Amniotic stem cell (primary cell): ENCODE measurements around the gene SOHLH2.

Source experiments
- DNase-seq: peaks from one replicate; lab custom pipeline; 2025; lab: John Stamatoyannopoulos, UW

Gene SOHLH2

GRCh38 chr13:36214163-36214921 lies at the start of gene SOHLH2:
Gene SOHLH2 (minus strand): TSS chr13:36214556. CDS start chr13:36214526, 30 bp downstream.
- no peak for DNase-seq

GRCh38 chr13:36261976-36262375 lies 47.6 kb upstream of the SOHLH2 start:
- no peak for DNase-seq

- DNase-seq = no peak
Observed at GRCh38 chr13:36261011-36261410, 46.7 kb upstream of the SOHLH2 start.

GRCh38 chr13:36259361-36260137 lies 45.2 kb upstream of the SOHLH2 start:
- no peak for DNase-seq

- DNase-seq = no peak
Observed at GRCh38 chr13:36258831-36259230, 44.5 kb upstream of the SOHLH2 start.

GRCh38 chr13:36251526-36251925 lies 37.2 kb upstream of the SOHLH2 start:
- no peak for DNase-seq

GRCh38 chr13:36251017-36251416 lies 36.7 kb upstream of the SOHLH2 start:
- no peak for DNase-seq

- no peak for DNase-seq
Observed at GRCh38 chr13:36248700-36249099, 34.3 kb upstream of the SOHLH2 start.

GRCh38 chr13:36244990-36245389 lies 30.6 kb upstream of the SOHLH2 start:
- DNase-seq = no peak

GRCh38 chr13:36244073-36244472 lies 29.7 kb upstream of the SOHLH2 start:
- DNase-seq = no peak

- no peak for DNase-seq
Observed at GRCh38 chr13:36242761-36243160, 28.4 kb upstream of the SOHLH2 start.

- DNase-seq = no peak
Observed at GRCh38 chr13:36231236-36231635, 16.9 kb upstream of the SOHLH2 start.

GRCh38 chr13:36224730-36225129 lies 10.4 kb upstream of the SOHLH2 start:
- DNase-seq = no peak

GRCh38 chr13:36219883-36220282 lies 5.5 kb upstream of the SOHLH2 start:
- no peak for DNase-seq

GRCh38 chr13:36217456-36217855 lies 3.1 kb upstream of the SOHLH2 start:
- DNase-seq = no peak

- DNase-seq = no peak
Observed at GRCh38 chr13:36212789-36213188, 1.6 kb downstream of the SOHLH2 start.

GRCh38 chr13:36211567-36211966 lies 2.8 kb downstream of the SOHLH2 start:
- DNase-seq = no peak

GRCh38 chr13:36210738-36211137 lies 3.6 kb downstream of the SOHLH2 start:
- DNase-seq = no peak

GRCh38 chr13:36207672-36208071 lies 6.7 kb downstream of the SOHLH2 start:
- no peak for DNase-seq

- DNase-seq = peak; percentile 65
Observed at GRCh38 chr13:36193151-36193855, 21.1 kb downstream of the SOHLH2 start.

- DNase-seq = no peak
Observed at GRCh38 chr13:36192166-36192565, 22.2 kb downstream of the SOHLH2 start.

- DNase-seq = no peak
Observed at GRCh38 chr13:36190771-36191170, 23.6 kb downstream of the SOHLH2 start.

- DNase-seq = no peak
Observed at GRCh38 chr13:36188441-36188840, 25.9 kb downstream of the SOHLH2 start.
